H1 (cell line): ENCODE data around the gene TRAPPC6A. TPM values are rescaled to one million over a fixed set of nuclear protein-coding genes. Genes with fewer than 3 reads are reported as not detected.

Experiments used
- CTCF ChIA-PET: fragments of 300-600 bp; sonication (Branson Sonifier 250); formaldehyde crosslinking; loops from one replicate; lab custom pipeline; 2021; ENCODE audit not compliant: partially characterized antibody; lab: Charles Lee
- POLR2A ChIA-PET: fragments of 300-600 bp; sonication (Branson Sonifier 250); formaldehyde crosslinking; loops from one replicate; lab custom pipeline; 2021; ENCODE audit warnings: inconsistent platforms; ENCODE audit not compliant: partially characterized antibody; lab: Charles Lee
- DNase-seq, 2 experiments: peaks; one replicate each; pipeline versions ENCODE4 v3.0.0 to v3.0.0-alpha.2; 2010 to 2022; ENCODE audit warnings: low spot score in 2 of 2, low read depth in 1 of 2, mixed read lengths in 1 of 2
- FAIRE-seq: peaks from 2 replicates; lab custom pipeline; 2011; peaks lifted over from hg19 to GRCh38; lab: Jason Lieb, UNC
- H2AFZ ChIP-seq: 2 replicates; pipeline ENCODE4 v1.8.1; 2012; ENCODE audit warnings: low read length, inconsistent platforms
- H2AK5ac ChIP-seq: 2 replicates; pipeline ENCODE4 v1.6.1; 2013; ENCODE audit warnings: low read depth, low read length
- H2BK120ac ChIP-seq: replicated peaks from 2 replicates; pipeline ENCODE3; 2013; ENCODE audit warnings: low read depth, low read length, inconsistent platforms
- H2BK12ac ChIP-seq: 2 replicates; pipeline ENCODE4 v1.6.1; 2013; ENCODE audit warnings: low read depth, low read length
- H2BK15ac ChIP-seq: 2 replicates; pipeline ENCODE4 v1.6.1; 2013; ENCODE audit warnings: low read length
- H2BK20ac ChIP-seq: 2 replicates; pipeline ENCODE4 v1.6.1; 2013; ENCODE audit warnings: low read length
- H2BK5ac ChIP-seq: 2 replicates; pipeline ENCODE4 v1.6.1; 2013; ENCODE audit warnings: low read depth, low read length
- H3K14ac ChIP-seq: 2 replicates; pipeline ENCODE4 v1.6.1; 2013; ENCODE audit warnings: inconsistent platforms; ENCODE audit not compliant: insufficient read length
- H3K18ac ChIP-seq: 2 replicates; pipeline ENCODE4 v1.6.1; 2013; ENCODE audit warnings: low read length; ENCODE audit errors: extremely low read depth
- H3K23ac ChIP-seq: 2 replicates; pipeline ENCODE4 v1.6.1; 2013; ENCODE audit warnings: inconsistent platforms; ENCODE audit not compliant: insufficient read length
- H3K23me2 ChIP-seq: 2 replicates; pipeline ENCODE4 v1.6.1; 2013; ENCODE audit warnings: low read depth, low read length
- H3K27ac ChIP-seq: 2 replicates; pipeline ENCODE4 v1.6.1; 2011; ENCODE audit warnings: low read depth, low read length, inconsistent platforms
- H3K27me3 ChIP-seq, 4 experiments: replicated peaks in 1 of 4; 1 replicate in 1 of 4; 2 replicates in 3 of 4; pipeline versions ENCODE4 v1.6.1 to v1.8.1; 2011 to 2013; ENCODE audit warnings: low read length in 3 of 4, mild to moderate bottlenecking in 3 of 4, inconsistent platforms in 2 of 4, mixed read lengths in 2 of 4, moderate library complexity in 1 of 4; ENCODE audit not compliant: control insufficient read depth in 3 of 4, insufficient read depth in 3 of 4; ENCODE audit errors: extremely low read depth in 1 of 4
- H3K36me3 ChIP-seq, 4 experiments: 2 replicates each; pipeline versions ENCODE4 v1.6.1 to v1.8.1; 2011 to 2013; ENCODE audit warnings: mild to moderate bottlenecking in 4 of 4, low read length in 3 of 4, moderate library complexity in 2 of 4, control low read depth in 1 of 4, inconsistent platforms in 1 of 4; ENCODE audit not compliant: insufficient read depth in 4 of 4, control insufficient read depth in 2 of 4
- H3K4ac ChIP-seq: replicated peaks from 2 replicates; pipeline ENCODE3; 2013; ENCODE audit warnings: low read length, low read depth, mixed read lengths, inconsistent platforms; ENCODE audit not compliant: insufficient read length
- H3K4me1 ChIP-seq, 4 experiments: replicated peaks in 1 of 4; 1 replicate in 1 of 4; 2 replicates in 3 of 4; pipeline versions ENCODE4 v1.6.1 to v1.8.1; 2011 to 2013; ENCODE audit warnings: low read length in 3 of 4, inconsistent platforms in 2 of 4, mixed read lengths in 1 of 4; ENCODE audit not compliant: insufficient read depth in 4 of 4, control insufficient read depth in 3 of 4
- H3K4me2 ChIP-seq, 2 experiments: 2 replicates each; pipeline versions ENCODE4 v1.6.1 to v1.8.1; 2011 to 2013; ENCODE audit warnings: low read depth in 2 of 2, low read length in 2 of 2, control low read depth in 1 of 2, inconsistent platforms in 1 of 2, mild to moderate bottlenecking in 1 of 2; ENCODE audit not compliant: insufficient read depth in 1 of 2
- H3K4me3 ChIP-seq, 4 experiments: fragments of 200-600, 300-600 bp in 1 of 4; sonication (generic), shearing (Covaris generic), sonication (Bioruptor Twin) in 1 of 4; 2 replicates each; pipeline versions ENCODE4 v1.5.1 to v1.8.1; 2011 to 2016; ENCODE audit warnings: low read length in 4 of 4, low read depth in 3 of 4, control low read depth in 2 of 4, inconsistent platforms in 2 of 4, mild to moderate bottlenecking in 2 of 4, mixed read lengths in 1 of 4, moderate library complexity in 1 of 4; ENCODE audit not compliant: insufficient read depth in 2 of 4; ENCODE audit errors: extremely low read depth in 1 of 4
- H3K56ac ChIP-seq: replicated peaks from 2 replicates; pipeline ENCODE3; 2013; ENCODE audit warnings: low read depth, mild to moderate bottlenecking, mixed read lengths, low read length, inconsistent platforms; ENCODE audit not compliant: insufficient read length
- H3K79me1 ChIP-seq: 2 replicates; pipeline ENCODE4 v1.6.1; 2013; ENCODE audit warnings: low read depth, low read length, control low read depth
- H3K79me2 ChIP-seq, 2 experiments: 2 replicates each; pipeline versions ENCODE4 v1.6.1 to v1.8.1; 2012 to 2013; ENCODE audit warnings: low read length in 2 of 2, mild to moderate bottlenecking in 2 of 2, inconsistent platforms in 1 of 2; ENCODE audit not compliant: insufficient read depth in 2 of 2, control insufficient read depth in 1 of 2
- H3K9ac ChIP-seq, 4 experiments: replicated peaks in 1 of 4; 1 replicate in 1 of 4; 2 replicates in 3 of 4; pipeline versions ENCODE4 v1.6.1 to v1.8.1; 2011 to 2013; ENCODE audit warnings: low read depth in 3 of 4, low read length in 3 of 4, control low read depth in 2 of 4, mild to moderate bottlenecking in 2 of 4, moderate library complexity in 2 of 4, inconsistent platforms in 1 of 4; ENCODE audit errors: extremely low read depth in 1 of 4
- H3K9me3 ChIP-seq, 2 experiments: 2 replicates each; pipeline versions ENCODE4 v1.6.1 to v1.8.1; 2012 to 2013; ENCODE audit warnings: mild to moderate bottlenecking in 2 of 2, moderate library complexity in 2 of 2, control low read depth in 1 of 2, inconsistent platforms in 1 of 2, low read depth in 1 of 2, low read length in 1 of 2, mixed read lengths in 1 of 2; ENCODE audit not compliant: insufficient read depth in 2 of 2
- H4K20me1 ChIP-seq, 2 experiments: replicated peaks in 1 of 2; 2 replicates each; pipeline versions ENCODE3 to v1.8.1; 2011 to 2013; ENCODE audit warnings: inconsistent platforms in 2 of 2, low read length in 2 of 2, mild to moderate bottlenecking in 1 of 2; ENCODE audit not compliant: insufficient read depth in 2 of 2, control insufficient read depth in 1 of 2
- H4K5ac ChIP-seq: 2 replicates; pipeline ENCODE4 v1.6.1; 2013; ENCODE audit warnings: low read length, low read depth, mixed read lengths, inconsistent platforms; ENCODE audit not compliant: insufficient read length
- H4K8ac ChIP-seq: 2 replicates; pipeline ENCODE4 v1.8.0; 2013; ENCODE audit warnings: mild to moderate bottlenecking, moderate library complexity, low read length, inconsistent platforms; ENCODE audit not compliant: insufficient read depth; ENCODE audit errors: extremely low read depth
- H4K91ac ChIP-seq: replicated peaks from 2 replicates; pipeline ENCODE3; 2013; ENCODE audit warnings: low read length, mixed read lengths, inconsistent platforms; ENCODE audit not compliant: insufficient read length
- PHF8 ChIP-seq: fragments of 200-600 bp; sonication (generic); conservative IDR thresholded peaks from 2 replicates; pipeline ENCODE4 v1.7.1; 2012; ENCODE audit warnings: low read depth, mild to moderate bottlenecking, inconsistent platforms, low read length, moderate library complexity
- RFX5 ChIP-seq: IDR thresholded peaks from 2 replicates; pipeline ENCODE4 v1.6.1; 2011; ENCODE audit warnings: low read depth, low read length, improper control_type of control experiment, borderline replicate concordance
- RNF2 ChIP-seq: fragments of 200-900, 300-1000 bp; sonication (generic); IDR thresholded peaks from 2 replicates; pipeline ENCODE4 v1.7.1; 2016; ENCODE audit warnings: borderline replicate concordance, low read depth, mild to moderate bottlenecking, antibody characterized with exemption, low read length; ENCODE audit not compliant: poor library complexity, severe bottlenecking; ENCODE audit errors: missing control alignments
- SIRT6 ChIP-seq: IDR thresholded peaks from one replicate; pipeline ENCODE4 v1.7.1; 2012; ENCODE audit warnings: low read length, inconsistent platforms
- SP1 ChIP-seq: IDR thresholded peaks from 2 replicates; pipeline ENCODE4 v1.6.1; 2011; ENCODE audit warnings: low read depth, low read length
- WGBS, 2 experiments: shearing (Covaris generic) in 1 of 2; methylation state at CpG; one replicate each; pipeline versions ENCODE4 v1.1.6 to v1.1.7; 2013 to 2015; ENCODE audit warnings: low lambda C conversion rate in 2 of 2, mixed read lengths in 2 of 2, inconsistent platforms in 1 of 2, low coverage in 1 of 2, missing lambda C conversion rate in 1 of 2; ENCODE audit not compliant: insufficient replicate concordance in 2 of 2, insufficient coverage in 1 of 2, insufficient read length in 1 of 2; ENCODE audit errors: extremely low coverage in 1 of 2, missing lambda C conversion rate in 1 of 2; 5-methylcytosine and 5-hydroxymethylcytosine counted together
- polyA plus RNA-seq, 7 experiments: library from polyadenylated mRNA; depleted of rRNA in 3 of 7; stranded (reverse) in 5 of 7; unstranded in 2 of 7; fragments of >200 nt in 5 of 7; fragments of 200-250 nt in 2 of 7; gene quantifications; 1 replicate in 5 of 7; 2 replicates in 1 of 7; 4 replicates in 1 of 7; pipeline versions ENCODE4 v1.2.1 to v1.2.3, GENCODE V29; 2011 to 2013; ENCODE audit warnings: missing spikeins in 2 of 7, mixed read lengths in 2 of 7
- total RNA-seq: library from RNA; stranded (reverse); fragmentation: NEBNext Ultra II Directional; extraction: Animal tissue kit (Norgen Biotek cat#: 25700); gene quantifications from 2 replicates; pipeline ENCODE4 v1.2.1, GENCODE V29; 2021

TRAPPC6A gene
- total and polyA plus RNA-seq, 2 of the 8 experiments (the other 6 are each of a cell fraction or from before 2014, with no cell fraction given): 31.8 to 130 TPM

DNA sequence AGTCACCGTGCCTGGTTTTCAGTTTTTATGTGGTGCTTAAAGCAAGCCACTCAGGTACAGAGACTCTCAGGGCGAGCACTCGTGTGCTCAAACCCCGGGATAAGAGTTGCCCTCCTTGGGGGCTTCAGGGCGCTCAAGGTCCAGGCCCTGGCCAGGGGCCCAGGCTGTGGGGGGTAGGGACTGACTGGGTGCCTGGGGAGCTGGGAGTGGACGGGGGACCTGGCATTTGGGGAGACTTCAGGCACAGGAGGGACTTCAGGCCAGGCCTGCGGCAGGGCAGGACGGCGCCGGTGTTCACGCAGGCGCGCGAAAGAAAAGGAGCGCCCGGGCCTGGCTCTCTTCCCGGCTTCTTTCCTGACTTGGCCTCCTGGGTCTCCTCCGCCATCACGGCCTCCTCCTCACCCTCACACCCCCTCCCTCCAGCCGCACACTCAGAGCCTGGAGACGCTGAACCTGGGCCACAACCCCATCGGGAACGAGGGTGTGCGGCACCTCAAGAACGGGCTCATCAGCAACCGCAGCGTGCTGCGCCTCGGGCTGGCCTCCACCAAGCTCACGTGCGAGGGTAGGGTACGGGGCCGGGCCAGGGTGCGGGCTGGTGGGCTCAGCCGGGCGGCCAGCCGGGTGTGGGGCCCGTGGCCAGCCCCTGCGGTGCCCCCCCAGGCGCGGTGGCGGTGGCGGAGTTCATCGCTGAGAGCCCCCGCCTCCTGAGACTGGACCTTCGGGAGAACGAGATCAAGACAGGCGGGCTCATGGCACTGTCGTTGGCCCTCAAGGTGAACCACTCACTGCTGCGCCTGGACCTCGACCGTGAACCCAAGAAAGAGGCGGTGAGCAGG, 33.4 kb downstream of the TRAPPC6A start:
- H3K27me3 ChIP-seq: no peaks in the 10 kb centered on the region
- H3K23ac ChIP-seq: no peak overlapping the region
- peaks cover 2 to 17% (median 7%) of the 10 kb centered on the region in 4 experiments; a peak in 5 of 8 replicates for H3K36me3 ChIP-seq
- TF ChIP-seq RNF2 (no peak), SP1 (no peak), SIRT6 (no peak), RFX5 (no peak), PHF8 (no peak)
- H4K20me1 ChIP-seq: peaks cover under 1 to 16% of the 10 kb centered on the region in 2 experiments
- CTCF ChIA-PET: interaction anchor here (0.6 to 5.6 kb wide), 8 partner anchors 8 to 141 kb away, joined by 3 to 44 read pairs (median 7); no protein-coding TSS in a partner anchor
- no peak overlapping the region for H3K18ac ChIP-seq
- no peak for DNase-seq
- H2AFZ ChIP-seq: no peak overlapping the region
- no peak overlapping the region for H2AK5ac ChIP-seq
- H2BK120ac ChIP-seq: no peak overlapping the region
- no peaks in the 10 kb centered on the region for H3K23me2 ChIP-seq
- H4K91ac ChIP-seq: no peak overlapping the region
- H3K4ac ChIP-seq: no peak overlapping the region
- no peak overlapping the region for H2BK12ac ChIP-seq
- H3K4me2 ChIP-seq: no peak overlapping the region
- no peak overlapping the region; the same call in 1 of the 2 replicates for H4K8ac ChIP-seq
- H3K9me3 ChIP-seq: no peaks in the 10 kb centered on the region
- 94% methylated on average over 34 of the region's 53 CpGs; no CpG with 5 or more reads in 1 of the 2 experiments for WGBS, 2 experiments
- H3K79me2 ChIP-seq: no peaks in the 10 kb centered on the region
- no peak overlapping the region for H3K14ac ChIP-seq
- no peak overlapping the region for H2BK5ac ChIP-seq
- H3K79me1 ChIP-seq: peaks cover 1% of the 10 kb centered on the region; the same call in 1 of the 2 replicates
- no peak overlapping the region for H2BK20ac ChIP-seq
- POLR2A ChIA-PET: interaction anchor here (1.3 to 1.9 kb wide), 2 partner anchors 16 to 52 kb away, joined by 3 to 4 read pairs; partner anchors contain the start of gene NKPD1
- H2BK15ac ChIP-seq: no peak overlapping the region
- no peak overlapping the region for H3K56ac ChIP-seq
- H3K27ac ChIP-seq: no peak overlapping the region
- no peak overlapping the region for H3K4me3 ChIP-seq
- FAIRE-seq: no peak
- no peaks in the 10 kb centered on the region for H3K4me1 ChIP-seq
- no peak overlapping the region for H4K5ac ChIP-seq
- no peak overlapping the region for H3K9ac ChIP-seq
